Endothelial cell (in vitro differentiated cells): ENCODE measurements around the gene HAUS1. TPM values are rescaled to one million over a fixed set of nuclear protein-coding genes. Genes with fewer than 3 reads are reported as not detected.

ENCODE experiments used
- DNase-seq: peaks from one replicate; pipeline ENCODE4 v3.0.0; 2021; ENCODE audit warnings: low spot score
- H3K27ac Mint-ChIP-seq: one replicate; pipeline ENCODE4 v1.8.0; 2021; ENCODE audit warnings: mixed read lengths, inconsistent platforms; ENCODE audit not compliant: unreplicated experiment
- H3K27me3 Mint-ChIP-seq: one replicate; pipeline ENCODE4 v1.8.0; 2021; ENCODE audit warnings: mild to moderate bottlenecking, moderate library complexity, mixed read lengths, inconsistent platforms; ENCODE audit not compliant: unreplicated experiment
- H3K36me3 Mint-ChIP-seq: one replicate; pipeline ENCODE4 v1.8.0; 2021; ENCODE audit warnings: mild to moderate bottlenecking, low read depth, mixed read lengths, inconsistent platforms; ENCODE audit not compliant: unreplicated experiment
- H3K4me1 Mint-ChIP-seq: one replicate; pipeline ENCODE4 v1.8.0; 2021; ENCODE audit warnings: mild to moderate bottlenecking, mixed read lengths, inconsistent platforms; ENCODE audit not compliant: unreplicated experiment
- H3K4me3 Mint-ChIP-seq: one replicate; pipeline ENCODE4 v1.8.0; 2021; ENCODE audit warnings: mild to moderate bottlenecking, mixed read lengths, inconsistent platforms; ENCODE audit not compliant: unreplicated experiment
- H3K9me3 Mint-ChIP-seq: one replicate; pipeline ENCODE4 v1.8.0; 2021; ENCODE audit warnings: mixed read lengths, inconsistent platforms; ENCODE audit not compliant: unreplicated experiment
- total RNA-seq: library from RNA; stranded (reverse); fragmentation: NEBNext Ultra II Directional; extraction: Animal tissue kit (Norgen Biotek cat#: 25700); gene quantifications from one replicate; pipeline ENCODE4 v1.2.1, GENCODE V29; 2021; ENCODE audit not compliant: unreplicated experiment
- TF ChIP-seq, protein P1 (sequence below): fragments of 200-600 bp; sonication (generic); IDR thresholded peaks from one replicate; pipeline ENCODE4 v1.5.0; 2021; ENCODE audit warnings: antibody characterized with exemption; ENCODE audit not compliant: unreplicated experiment

Gene HAUS1
- total RNA-seq, 1 donor from 2014 or later: 44.9 TPM

DNA sequence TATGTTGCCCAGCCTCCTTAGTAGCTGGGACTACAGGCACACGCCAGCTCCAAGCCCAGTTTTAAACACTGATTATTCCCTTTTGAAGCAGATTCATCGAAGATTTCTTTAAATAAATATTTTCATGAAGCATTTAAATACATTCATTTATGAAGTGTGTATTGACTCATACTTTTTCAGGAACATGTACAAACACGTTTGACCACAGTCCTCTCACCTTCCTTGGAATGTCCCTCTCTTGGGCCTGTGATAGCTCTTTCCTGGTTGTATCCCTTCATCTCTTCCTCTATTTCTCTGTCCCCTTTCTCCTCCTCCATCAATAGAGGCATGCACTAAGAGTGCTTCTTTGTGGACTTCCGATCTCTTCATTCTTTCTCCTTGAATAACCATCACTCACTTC, 34.7 kb upstream of the HAUS1 start:
- Mint-ChIP-seq H3K4me3 (no peak overlapping the region), H3K4me1 (peaks cover 4% of the 10 kb centered on the region), H3K9me3 (no peaks in the 10 kb centered on the region), H3K27ac (no peak overlapping the region), H3K36me3 (no peaks in the 10 kb centered on the region), H3K27me3 (peaks cover 9% of the 10 kb centered on the region)
- TF ChIP-seq, protein P1, sequence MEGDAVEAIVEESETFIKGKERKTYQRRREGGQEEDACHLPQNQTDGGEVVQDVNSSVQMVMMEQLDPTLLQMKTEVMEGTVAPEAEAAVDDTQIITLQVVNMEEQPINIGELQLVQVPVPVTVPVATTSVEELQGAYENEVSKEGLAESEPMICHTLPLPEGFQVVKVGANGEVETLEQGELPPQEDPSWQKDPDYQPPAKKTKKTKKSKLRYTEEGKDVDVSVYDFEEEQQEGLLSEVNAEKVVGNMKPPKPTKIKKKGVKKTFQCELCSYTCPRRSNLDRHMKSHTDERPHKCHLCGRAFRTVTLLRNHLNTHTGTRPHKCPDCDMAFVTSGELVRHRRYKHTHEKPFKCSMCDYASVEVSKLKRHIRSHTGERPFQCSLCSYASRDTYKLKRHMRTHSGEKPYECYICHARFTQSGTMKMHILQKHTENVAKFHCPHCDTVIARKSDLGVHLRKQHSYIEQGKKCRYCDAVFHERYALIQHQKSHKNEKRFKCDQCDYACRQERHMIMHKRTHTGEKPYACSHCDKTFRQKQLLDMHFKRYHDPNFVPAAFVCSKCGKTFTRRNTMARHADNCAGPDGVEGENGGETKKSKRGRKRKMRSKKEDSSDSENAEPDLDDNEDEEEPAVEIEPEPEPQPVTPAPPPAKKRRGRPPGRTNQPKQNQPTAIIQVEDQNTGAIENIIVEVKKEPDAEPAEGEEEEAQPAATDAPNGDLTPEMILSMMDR: no peak
- no peak for DNase-seq

DNA sequence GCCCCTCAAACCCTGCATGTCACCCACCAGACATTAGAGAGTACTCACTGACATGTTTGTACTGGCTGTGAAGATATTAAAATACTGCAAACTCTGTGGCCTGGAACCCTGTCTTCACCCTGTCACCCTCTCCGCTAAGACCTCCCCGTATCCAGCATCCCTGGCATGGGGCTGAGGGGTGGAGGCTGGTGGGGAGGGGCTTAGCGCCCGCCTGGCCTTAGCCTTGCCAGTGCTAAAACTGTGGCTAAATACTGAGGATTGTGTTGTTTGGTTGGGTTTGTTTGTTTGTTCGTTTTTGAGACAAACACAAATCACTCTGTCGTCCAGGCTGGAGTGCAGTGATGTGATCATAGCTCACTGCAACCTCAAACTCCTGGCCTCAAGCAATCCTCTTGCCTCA, 34.0 kb upstream of the HAUS1 start:
- TF ChIP-seq, protein P1: no peak
- Mint-ChIP-seq H3K36me3 (no peaks in the 10 kb centered on the region), H3K9me3 (no peaks in the 10 kb centered on the region), H3K4me1 (peaks cover 4% of the 10 kb centered on the region), H3K4me3 (no peak overlapping the region), H3K27me3 (peaks cover 9% of the 10 kb centered on the region), H3K27ac (no peak overlapping the region)
- DNase-seq: no peak

DNA sequence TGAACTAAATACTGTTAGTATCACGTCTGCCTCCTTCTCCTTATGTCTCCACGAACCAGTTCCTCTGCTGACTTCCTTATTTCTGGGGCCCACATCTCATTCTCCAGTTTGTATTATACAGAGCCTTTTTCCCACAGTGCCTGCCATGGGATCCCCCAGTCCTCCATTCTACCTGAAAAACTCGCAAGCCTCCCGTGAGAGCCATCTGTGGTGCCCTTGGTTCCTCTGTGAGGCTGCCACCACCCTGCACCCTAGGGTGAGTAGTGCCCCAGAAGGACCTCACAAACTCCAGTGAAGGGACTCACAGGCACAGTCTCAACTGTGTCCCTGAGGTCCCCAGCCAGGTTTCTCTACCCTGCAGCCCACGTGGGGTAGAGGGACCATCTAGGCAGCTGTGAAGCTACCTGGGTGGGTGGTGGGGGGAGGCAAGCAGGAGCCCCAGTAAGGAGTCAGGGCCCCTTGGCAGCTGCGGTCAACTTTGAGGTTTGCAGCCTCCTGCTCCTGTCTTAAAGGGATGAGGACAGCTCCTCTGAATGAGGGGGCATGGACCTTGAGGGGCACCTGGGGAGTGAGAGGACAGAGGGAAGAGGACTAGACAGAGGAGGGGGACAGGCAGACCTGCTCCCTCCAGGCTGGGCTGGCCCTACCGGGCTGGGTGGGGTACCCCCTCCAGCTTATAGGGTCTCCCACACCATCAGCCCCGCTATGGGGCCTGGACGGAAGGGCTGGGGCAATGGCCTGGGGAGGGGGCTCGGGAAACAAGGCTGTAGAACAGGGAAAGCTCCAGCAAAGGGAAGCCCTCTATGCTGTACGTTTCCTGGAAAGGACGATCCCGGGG, 33.2 kb upstream of the HAUS1 start:
- Mint-ChIP-seq H3K27ac (no peak overlapping the region), H3K9me3 (no peaks in the 10 kb centered on the region), H3K27me3 (peaks cover 7% of the 10 kb centered on the region), H3K4me1 (peaks cover 4% of the 10 kb centered on the region), H3K36me3 (no peaks in the 10 kb centered on the region), H3K4me3 (peak overlapping the region; percentile 82)
- TF ChIP-seq, protein P1: no peak
- DNase-seq: peak; percentile 13

DNA sequence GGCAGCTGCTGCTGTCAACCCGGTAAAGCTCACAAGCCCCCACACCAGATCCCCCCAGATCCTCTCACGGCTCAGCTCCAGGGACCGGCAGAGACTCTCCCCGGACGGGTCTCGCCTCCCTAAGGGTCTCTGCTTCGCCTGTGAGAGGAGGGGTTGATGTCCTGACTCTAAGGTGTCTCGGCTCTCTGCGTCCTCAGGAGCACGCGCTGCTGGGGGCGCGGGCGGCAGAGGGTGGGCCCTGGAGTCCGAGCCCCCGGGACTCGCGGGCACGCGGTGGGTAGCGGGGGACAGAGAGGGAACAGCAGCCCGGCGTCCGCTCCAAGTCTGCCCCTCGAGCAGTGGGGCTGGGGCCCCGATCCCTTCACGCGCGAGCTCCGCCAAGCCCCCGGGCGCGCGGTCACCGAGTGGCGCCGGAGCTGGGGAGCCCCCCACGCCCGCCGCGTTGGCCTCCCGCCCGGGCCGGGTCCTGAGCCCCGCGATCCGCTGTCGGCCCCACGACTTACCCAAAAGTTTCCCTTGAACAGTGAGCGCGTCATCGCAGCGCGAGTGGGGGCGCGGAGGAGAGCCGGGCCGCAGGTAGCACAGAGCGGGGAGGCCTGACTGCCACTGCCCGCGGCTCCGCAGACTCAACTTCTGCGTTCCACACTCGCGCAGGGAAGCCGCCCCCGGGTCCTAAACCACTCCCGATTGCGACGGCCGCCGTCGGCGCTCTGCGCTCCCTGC, 32.4 kb upstream of the HAUS1 start, which contains the start of gene PSTPIP2:
PSTPIP2 (minus strand) TSS at position 608 of the 723 bp plus-strand sequence; CDS start at position 536, 72 bp downstream.
- no peaks in the 10 kb centered on the region for H3K36me3 Mint-ChIP-seq
- no peak within 1 kb of the TSS for H3K27ac Mint-ChIP-seq

More for the DNA sequence above, 32.4 kb upstream of the HAUS1 start, which contains the start of gene PSTPIP2:
- H3K27me3 Mint-ChIP-seq: peaks cover 7% of the 10 kb centered on the region
- peak within 1 kb of the TSS; percentile 82 for H3K4me3 Mint-ChIP-seq
- TF ChIP-seq, protein P1: no peak
- H3K9me3 Mint-ChIP-seq: no peaks in the 10 kb centered on the region
- peaks cover 4% of the 10 kb centered on the region for H3K4me1 Mint-ChIP-seq
- peak; percentile 62 for DNase-seq
